GM12801 (cell line): Measurements from ENCODE around the gene TPRN.

Experiments used
- CTCF ChIP-seq: IDR thresholded peaks from one replicate; pipeline ENCODE4 v1.5.1; 2011; ENCODE audit warnings: control low read depth; ENCODE audit not compliant: insufficient read length; ENCODE audit errors: extremely low read depth

The TPRN gene

GRCh38 chr9:137236238-137236935 is 35.8 kb upstream of the TPRN start:
- TF ChIP-seq CTCF = no peak

- TF ChIP-seq CTCF = no peak
These were observed 35.1 kb upstream of the TPRN start for GRCh38 chr9:137235424-137236237.

- no peak for TF ChIP-seq CTCF
These were observed 34.4 kb upstream of the TPRN start for GRCh38 chr9:137234758-137235423.

- no peak for TF ChIP-seq CTCF
These were observed 33.6 kb upstream of the TPRN start for GRCh38 chr9:137234055-137234697.

GRCh38 chr9:137233143-137233980 is 32.8 kb upstream of the TPRN start:
- TF ChIP-seq CTCF = no peak

- TF ChIP-seq CTCF = no peak
These were observed 32.0 kb upstream of the TPRN start for GRCh38 chr9:137232510-137232909.

GRCh38 chr9:137232101-137232500 is 31.6 kb upstream of the TPRN start:
- no peak for TF ChIP-seq CTCF
